GM13977 (cell line): ENCODE data around the gene MFAP5.

Experiments used
- DNase-seq: peaks from one replicate; pipeline ENCODE4 v3.0.0; 2012; ENCODE audit warnings: low spot score
- CTCF ChIP-seq: IDR thresholded peaks from 2 replicates; pipeline ENCODE4 v1.5.1; 2012; ENCODE audit warnings: mild to moderate bottlenecking, control low read depth; ENCODE audit not compliant: insufficient read depth; ENCODE audit errors: extremely low read depth, missing control alignments
- in situ Hi-C: fragments of 300-500 bp; cut with MboI; formaldehyde crosslinking; loops from one replicate; pipeline ENCODE4 v1.12.0; 2022; ENCODE audit warnings: low sequenced_read_pairs, low pct_unique_long_range_greater_than_20kb, mixed read lengths, inconsistent platforms; ENCODE audit not compliant: unreplicated experiment

The MFAP5 gene

GRCh38 chr12:8662593-8662992, at the start of gene MFAP5:
TSS of gene MFAP5 (minus strand) at chr12:8662826. CDS start at chr12:8662104, 722 bp downstream.
- TF ChIP-seq CTCF: no peak
- DNase-seq: no peak
- in situ Hi-C loops: loop anchor here (10.0 kb wide), 1 partner anchor 382 kb away; no protein-coding TSS in a partner anchor

- in situ Hi-C loops: no loop called here
- no peak for DNase-seq
- no peak for TF ChIP-seq CTCF
Measured at GRCh38 chr12:8709124-8709830, 46.7 kb upstream of the MFAP5 start.

GRCh38 chr12:8702159-8702558, 39.5 kb upstream of the MFAP5 start:
- no peak for TF ChIP-seq CTCF
- no peak for DNase-seq
- in situ Hi-C loops: no loop called here

GRCh38 chr12:8701046-8701660, 38.5 kb upstream of the MFAP5 start:
- in situ Hi-C loops: no loop called here
- TF ChIP-seq CTCF: no peak
- DNase-seq: no peak

GRCh38 chr12:8699714-8700113, 37.1 kb upstream of the MFAP5 start:
- DNase-seq: no peak
- in situ Hi-C loops: loop anchor here (25.0 kb wide), 1 partner anchor 163 kb away; no protein-coding TSS in a partner anchor

GRCh38 chr12:8698879-8699278, 36.3 kb upstream of the MFAP5 start:
- in situ Hi-C loops: loop anchor here (25.0 kb wide), 1 partner anchor 163 kb away; no protein-coding TSS in a partner anchor
- DNase-seq: no peak
- no peak for TF ChIP-seq CTCF

More at GRCh38 chr12:8699714-8700113, 37.1 kb upstream of the MFAP5 start:
- TF ChIP-seq CTCF: no peak
